ENCODE data around the gene FTCDNL1. TPM values are rescaled to one million over a fixed set of nuclear protein-coding genes. Genes with fewer than 3 reads are reported as not detected.

Gene FTCDNL1
- total RNA-seq, 1 donor from 2014 or later: 2.7 TPM

GRCh38 chr2:199841409-199841808 is 9.6 kb downstream of the FTCDNL1 start:
- TF ChIP-seq CTCF (IDR thresholded peaks at IDR 0.05) (no peak), EZH2 (IDR thresholded peaks at IDR 0.05) (no peak), EZH2phosphoT487 (IDR thresholded peaks at IDR 0.05) (no peak)

GRCh38 chr2:199838399-199838798 is 12.6 kb downstream of the FTCDNL1 start:
- Mint-ChIP-seq H3K4me1 (peaks cover 5% of the 10 kb centered on the region), H3K36me3 (no peaks in the 10 kb centered on the region), H3K4me3 (no peak overlapping the region), H3K9me3 (no peaks in the 10 kb centered on the region), H3K27ac (no peak overlapping the region), H3K27me3 (ENCODE audit: insufficient read depth, low read depth) (no peaks in the 10 kb centered on the region)
- H3K79me2 ChIP-seq (ENCODE audit: low read depth): no peaks in the 10 kb centered on the region
- no peaks in the 10 kb centered on the region for H4K20me1 ChIP-seq (ENCODE audit: low read depth)
- no peaks in the 10 kb centered on the region for H3K4me1 ChIP-seq
- H3K9ac ChIP-seq: no peak overlapping the region
- H3F3A ChIP-seq (ENCODE audit: low read depth): no peaks in the 10 kb centered on the region
- H3K4me3 ChIP-seq: no peak overlapping the region
- H3K27ac ChIP-seq: no peak overlapping the region
- H2AFZ ChIP-seq (replicated peaks): no peak overlapping the region
- no peak for DNase-seq (ENCODE audit: low spot score)
- no peaks in the 10 kb centered on the region for H3K9me3 ChIP-seq (ENCODE audit: low read depth)
- H3K36me3 ChIP-seq: no peaks in the 10 kb centered on the region
- H3K27me3 ChIP-seq: no peaks in the 10 kb centered on the region
- no peak overlapping the region for H3K4me2 ChIP-seq
- no peak for TF ChIP-seq CTCF (IDR thresholded peaks at IDR 0.05)
- no peak for TF ChIP-seq EZH2 (IDR thresholded peaks at IDR 0.05)
- TF ChIP-seq EZH2phosphoT487 (IDR thresholded peaks at IDR 0.05): no peak

More at GRCh38 chr2:199841409-199841808, 9.6 kb downstream of the FTCDNL1 start:
- no peak for DNase-seq (ENCODE audit: low spot score)
- H3K27ac ChIP-seq: no peak overlapping the region
- H3K4me1 ChIP-seq: no peaks in the 10 kb centered on the region
- no peak overlapping the region for H3K4me3 ChIP-seq
- no peaks in the 10 kb centered on the region for H3K36me3 ChIP-seq
- H3K36me3 Mint-ChIP-seq: no peaks in the 10 kb centered on the region
- H4K20me1 ChIP-seq (ENCODE audit: low read depth): no peaks in the 10 kb centered on the region
- no peaks in the 10 kb centered on the region for H3F3A ChIP-seq (ENCODE audit: low read depth)
- H3K9ac ChIP-seq: no peak overlapping the region
- no peak overlapping the region for H2AFZ ChIP-seq (replicated peaks)
- no peaks in the 10 kb centered on the region for H3K79me2 ChIP-seq (ENCODE audit: low read depth)
- H3K9me3 Mint-ChIP-seq: no peaks in the 10 kb centered on the region
- peaks cover 5% of the 10 kb centered on the region for H3K4me1 Mint-ChIP-seq
- H3K27me3 ChIP-seq: no peaks in the 10 kb centered on the region
- H3K27ac Mint-ChIP-seq: no peak overlapping the region
- H3K4me2 ChIP-seq: no peak overlapping the region
- peaks cover under 1% of the 10 kb centered on the region for H3K27me3 Mint-ChIP-seq (ENCODE audit: insufficient read depth, low read depth)
- no peak overlapping the region for H3K4me3 Mint-ChIP-seq
- no peaks in the 10 kb centered on the region for H3K9me3 ChIP-seq (ENCODE audit: low read depth)

- Histone ChIP-seq H3K27me3 (no peaks in the 10 kb centered on the region), H3K27ac (no peak overlapping the region), H3F3A (ENCODE audit: low read depth) (no peaks in the 10 kb centered on the region), H3K9ac (no peak overlapping the region), H3K79me2 (ENCODE audit: low read depth) (no peaks in the 10 kb centered on the region), H3K4me2 (no peak overlapping the region), H4K20me1 (ENCODE audit: low read depth) (no peaks in the 10 kb centered on the region), H3K36me3 (no peaks in the 10 kb centered on the region), H3K4me3 (no peak overlapping the region), H3K9me3 (ENCODE audit: low read depth) (no peaks in the 10 kb centered on the region), H3K4me1 (no peaks in the 10 kb centered on the region), H2AFZ (replicated peaks) (no peak overlapping the region)
- Mint-ChIP-seq H3K4me1 (peaks cover 2% of the 10 kb centered on the region), H3K27me3 (ENCODE audit: insufficient read depth, low read depth) (no peaks in the 10 kb centered on the region), H3K9me3 (no peaks in the 10 kb centered on the region), H3K36me3 (no peaks in the 10 kb centered on the region), H3K27ac (no peak overlapping the region), H3K4me3 (no peak overlapping the region)
- TF ChIP-seq EZH2 (IDR thresholded peaks at IDR 0.05) (no peak), CTCF (IDR thresholded peaks at IDR 0.05) (no peak), EZH2phosphoT487 (IDR thresholded peaks at IDR 0.05) (no peak)
- no peak for DNase-seq (ENCODE audit: low spot score)
Observed at GRCh38 chr2:199836943-199837342, 14.0 kb downstream of the FTCDNL1 start.

All from neural progenitor cell (in vitro differentiated cells).